Mesenchymal stem cell (in vitro differentiated cells and primary cell): Measurements from ENCODE around the gene VAMP8.

Source experiments
- DNase-seq: peaks from one replicate; pipeline ENCODE4 v3.0.0-alpha.2; 2013
- H2AFZ ChIP-seq: one replicate; pipeline ENCODE4 v1.6.1; 2013; ENCODE audit warnings: low read depth, mild to moderate bottlenecking, control low read depth, inconsistent platforms, low read length, moderate library complexity
- H2AK5ac ChIP-seq: 2 replicates; pipeline ENCODE4 v1.6.1; 2013; ENCODE audit warnings: low read length, moderate library complexity, mild to moderate bottlenecking, inconsistent platforms; ENCODE audit not compliant: severe bottlenecking
- H2BK120ac ChIP-seq: one replicate; pipeline ENCODE4 v1.6.1; 2013; ENCODE audit warnings: low read depth, mild to moderate bottlenecking, inconsistent platforms, low read length, moderate library complexity
- H2BK12ac ChIP-seq, 2 experiments: one replicate each; pipeline ENCODE4 v1.6.1; 2013; ENCODE audit warnings: inconsistent platforms in 2 of 2, low read length in 2 of 2, mild to moderate bottlenecking in 2 of 2, moderate library complexity in 2 of 2, control low read depth in 1 of 2
- H2BK15ac ChIP-seq: one replicate; pipeline ENCODE4 v1.6.1; 2013; ENCODE audit warnings: mild to moderate bottlenecking, low read depth, inconsistent platforms; ENCODE audit not compliant: poor library complexity, severe bottlenecking
- H2BK5ac ChIP-seq: 2 replicates; pipeline ENCODE4 v1.6.1; 2013; ENCODE audit warnings: low read depth, mild to moderate bottlenecking, low read length, control low read depth, inconsistent platforms; ENCODE audit not compliant: poor library complexity, severe bottlenecking
- H3K14ac ChIP-seq, 2 experiments: one replicate each; pipeline ENCODE4 v1.6.1; 2013; ENCODE audit warnings: inconsistent platforms in 2 of 2, low read length in 2 of 2, control low read depth in 1 of 2, mild to moderate bottlenecking in 1 of 2, moderate library complexity in 1 of 2
- H3K18ac ChIP-seq, 2 experiments: one replicate each; pipeline ENCODE4 v1.6.1; 2013; ENCODE audit warnings: inconsistent platforms in 2 of 2, low read length in 2 of 2, control low read depth in 1 of 2, low read depth in 1 of 2, mild to moderate bottlenecking in 1 of 2
- H3K23ac ChIP-seq, 2 experiments: one replicate each; pipeline ENCODE4 v1.6.1; 2013; ENCODE audit warnings: inconsistent platforms in 2 of 2, low read length in 2 of 2, mild to moderate bottlenecking in 2 of 2, moderate library complexity in 2 of 2, control low read depth in 1 of 2
- H3K27ac ChIP-seq: 2 replicates; pipeline ENCODE4 v1.5.1; 2013; ENCODE audit warnings: mild to moderate bottlenecking, moderate library complexity, low read length, control low read depth, inconsistent platforms; ENCODE audit not compliant: poor library complexity, severe bottlenecking
- H3K27me3 ChIP-seq, 2 experiments: 2 replicates each; pipeline versions ENCODE4 v1.6.1 to v1.7.0; 2013; ENCODE audit warnings: low read length in 2 of 2, mild to moderate bottlenecking in 2 of 2, moderate library complexity in 2 of 2, control low read depth in 1 of 2, inconsistent platforms in 1 of 2; ENCODE audit not compliant: control insufficient read depth in 1 of 2, insufficient read depth in 1 of 2
- H3K36me3 ChIP-seq, 2 experiments: 2 replicates each; pipeline versions ENCODE4 v1.6.1 to v1.7.0; 2013; ENCODE audit warnings: low read length in 2 of 2, control low read depth in 1 of 2, inconsistent platforms in 1 of 2, low read depth in 1 of 2, mild to moderate bottlenecking in 1 of 2; ENCODE audit not compliant: insufficient read depth in 2 of 2, control insufficient read depth in 1 of 2
- H3K4ac ChIP-seq, 2 experiments: one replicate each; pipeline ENCODE4 v1.6.1; 2013; ENCODE audit warnings: inconsistent platforms in 2 of 2, low read length in 2 of 2, mild to moderate bottlenecking in 2 of 2, moderate library complexity in 2 of 2, control low read depth in 1 of 2, low read depth in 1 of 2
- H3K4me1 ChIP-seq: 2 replicates; pipeline ENCODE4 v1.6.1; 2013; ENCODE audit warnings: low read depth, low read length, control low read depth; ENCODE audit not compliant: control insufficient read depth, insufficient read depth
- H3K4me2 ChIP-seq: 2 replicates; pipeline ENCODE4 v1.6.1; 2013; ENCODE audit warnings: low read length, mild to moderate bottlenecking, inconsistent platforms; ENCODE audit not compliant: poor library complexity, severe bottlenecking
- H3K4me3 ChIP-seq, 2 experiments: 2 replicates each; pipeline versions ENCODE4 v1.5.1 to v1.7.0; 2013; ENCODE audit warnings: low read length in 2 of 2, mild to moderate bottlenecking in 2 of 2, control low read depth in 1 of 2, low read depth in 1 of 2; ENCODE audit not compliant: insufficient read depth in 1 of 2
- H3K79me1 ChIP-seq: replicated peaks from 2 replicates; pipeline ENCODE4 v1.6.1; 2013; ENCODE audit warnings: mild to moderate bottlenecking, control low read depth, low read length, inconsistent platforms; ENCODE audit not compliant: poor library complexity, severe bottlenecking
- H3K9ac ChIP-seq: 2 replicates; pipeline ENCODE4 v1.7.0; 2013; ENCODE audit warnings: mild to moderate bottlenecking, low read length, moderate library complexity
- H3K9me3 ChIP-seq: 2 replicates; pipeline ENCODE4 v1.7.0; 2013; ENCODE audit warnings: mild to moderate bottlenecking, low read length; ENCODE audit not compliant: control insufficient read depth
- H4K8ac ChIP-seq: one replicate; pipeline ENCODE4 v1.6.1; 2013; ENCODE audit warnings: inconsistent platforms, mild to moderate bottlenecking, low read length, moderate library complexity
- H4K91ac ChIP-seq: one replicate; pipeline ENCODE4 v1.6.1; 2013; ENCODE audit warnings: mild to moderate bottlenecking, low read length, inconsistent platforms
- WGBS: methylation state at CpG from one replicate; pipeline ENCODE4 v1.1.7; 2013; ENCODE audit warnings: mixed read lengths; 5-methylcytosine and 5-hydroxymethylcytosine counted together

The VAMP8 gene

DNA sequence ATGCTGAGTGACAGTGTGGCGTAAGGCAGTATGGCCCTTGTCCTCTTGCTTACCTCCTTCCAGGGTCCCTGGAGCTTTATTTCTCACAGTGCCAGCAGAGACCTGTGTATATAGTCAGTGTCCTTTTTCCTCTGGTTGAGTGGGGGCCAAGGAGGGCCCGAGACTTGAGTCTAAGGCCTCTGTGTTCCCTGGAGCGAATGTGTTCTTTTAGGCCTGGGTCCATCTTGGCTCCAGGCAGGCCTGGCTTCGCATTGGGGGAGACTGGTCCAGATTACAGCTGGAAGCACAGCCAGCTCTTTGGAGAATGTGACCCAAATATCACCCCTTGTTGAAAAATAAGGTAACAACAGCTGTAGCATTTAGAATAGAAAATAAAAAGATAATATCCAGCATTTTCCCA lies 11.8 kb downstream of the VAMP8 start:
- H3K9me3 ChIP-seq = no peaks in the 10 kb centered on the region
- 95% methylated on average over 4 of the region's 4 CpGs for WGBS
- no peaks in the 10 kb centered on the region for H3K27me3 ChIP-seq
- H3K18ac ChIP-seq = no peak overlapping the region
- peak overlapping the region in 1 of 2 experiments; percentile 56 for H2BK12ac ChIP-seq
- H2AK5ac ChIP-seq = peak overlapping the region; percentile 56
- no peak overlapping the region for H3K4me3 ChIP-seq
- no peak overlapping the region for H2BK120ac ChIP-seq
- H2BK5ac ChIP-seq = no peak overlapping the region
- no peak for DNase-seq
- no peak overlapping the region for H4K8ac ChIP-seq
- peak overlapping the region; percentile 15 for H3K27ac ChIP-seq
- no peak overlapping the region for H2BK15ac ChIP-seq
- H2AFZ ChIP-seq = no peak overlapping the region
- H3K9ac ChIP-seq = no peak overlapping the region
- peaks cover 35% of the 10 kb centered on the region for H3K4me1 ChIP-seq
- H3K36me3 ChIP-seq = peaks cover 7 to 13% of the 10 kb centered on the region in 2 experiments
- peaks cover 5% of the 10 kb centered on the region for H3K79me1 ChIP-seq
- H3K14ac ChIP-seq = no peak overlapping the region
- H4K91ac ChIP-seq = no peak overlapping the region
- no peak overlapping the region for H3K4me2 ChIP-seq
- no peak overlapping the region for H3K23ac ChIP-seq
- H3K4ac ChIP-seq = no peak overlapping the region

DNA sequence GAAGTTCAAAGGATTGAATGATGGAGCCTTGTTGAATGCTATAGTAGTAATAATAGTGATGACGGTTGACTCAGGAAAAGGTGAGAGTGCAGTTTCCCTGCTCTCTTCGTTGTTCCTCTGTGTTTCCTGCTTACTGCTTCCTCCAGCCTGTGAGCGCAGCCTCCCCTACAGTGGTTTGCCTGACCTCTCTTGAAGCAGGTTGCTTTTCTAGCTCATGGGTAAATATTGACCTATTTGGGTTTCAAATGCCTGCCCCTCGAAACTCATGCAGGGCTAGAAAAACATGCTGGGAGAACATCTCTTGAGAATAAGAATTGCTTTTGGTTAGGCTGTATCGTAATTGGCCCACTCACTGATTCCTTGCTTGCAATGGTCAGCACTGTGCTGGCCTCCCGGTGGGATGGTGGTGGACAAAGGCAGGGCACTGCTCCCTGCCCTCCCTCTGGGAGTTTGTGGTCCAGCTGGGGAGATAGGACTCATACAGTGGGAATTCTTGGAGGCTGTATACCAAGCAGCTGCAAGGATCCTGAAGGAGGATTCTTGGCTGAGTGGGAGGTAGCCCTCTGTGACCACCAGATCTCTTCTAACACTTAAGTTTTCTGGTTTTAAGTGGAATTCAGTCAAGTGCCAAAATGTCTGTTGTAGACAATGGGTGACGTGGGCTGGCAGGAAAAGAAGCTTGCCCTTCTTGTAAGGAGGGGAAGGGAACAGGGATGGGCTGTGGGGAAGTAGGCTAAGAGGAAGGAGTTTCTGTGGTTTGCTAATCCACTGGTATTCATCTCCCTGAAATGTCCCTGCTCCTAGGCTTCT lies 12.8 kb downstream of the VAMP8 start:
- H3K23ac ChIP-seq = no peak overlapping the region
- WGBS = 52% methylated on average over 7 of the region's 7 CpGs

DNA sequence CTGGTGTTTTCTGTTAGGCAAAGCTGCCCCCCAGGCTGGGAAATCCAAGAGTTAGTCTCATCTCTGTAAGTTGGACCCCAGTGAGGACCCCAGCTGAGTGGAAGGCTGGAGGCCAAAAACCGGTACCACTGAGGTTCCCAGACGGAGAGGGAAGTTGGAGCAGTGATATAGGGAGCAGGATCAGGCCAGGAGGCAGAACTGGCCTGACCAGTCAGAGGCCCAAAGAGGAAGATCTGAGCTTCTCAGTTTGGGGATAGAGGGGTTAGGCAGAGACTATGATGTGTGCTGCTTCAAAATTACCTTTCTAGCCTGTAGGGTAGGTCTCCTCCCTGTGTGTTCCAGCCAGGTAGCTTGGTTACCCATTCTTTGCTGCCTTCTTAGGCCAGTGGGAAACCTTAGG lies 13.6 kb downstream of the VAMP8 start:
- no peak overlapping the region for H3K23ac ChIP-seq
- H3K36me3 ChIP-seq = peaks cover 7 to 9% of the 10 kb centered on the region in 2 experiments
- DNase-seq = no peak
- peak overlapping the region; percentile 62 for H3K27ac ChIP-seq
- H3K4ac ChIP-seq = peak overlapping the region in 1 of 2 experiments; percentile 52
- peak overlapping the region; percentile 68 for H4K8ac ChIP-seq
- no peak overlapping the region for H3K4me2 ChIP-seq
- no peak overlapping the region for H2BK5ac ChIP-seq
- no peaks in the 10 kb centered on the region for H3K9me3 ChIP-seq
- H2BK120ac ChIP-seq = no peak overlapping the region
- peaks cover 9% of the 10 kb centered on the region for H3K79me1 ChIP-seq
- peak overlapping the region; percentile 43 for H2AK5ac ChIP-seq
- H3K18ac ChIP-seq = peak overlapping the region; percentile 57 to 72
- H2AFZ ChIP-seq = no peak overlapping the region
- peak overlapping the region in 1 of 2 experiments; percentile 47 for H3K4me3 ChIP-seq
- 93% methylated on average over 2 of the region's 2 CpGs for WGBS
- H3K9ac ChIP-seq = peak overlapping the region; percentile 67
- H2BK15ac ChIP-seq = no peak overlapping the region
- no peaks in the 10 kb centered on the region for H3K27me3 ChIP-seq
- H3K14ac ChIP-seq = no peak overlapping the region
- peaks cover 27% of the 10 kb centered on the region for H3K4me1 ChIP-seq
- H2BK12ac ChIP-seq = peak overlapping the region; percentile 70 to 72
- H4K91ac ChIP-seq = peak overlapping the region; percentile 40

More for the DNA sequence above, 12.8 kb downstream of the VAMP8 start:
- H3K79me1 ChIP-seq = peaks cover 9% of the 10 kb centered on the region
- H3K36me3 ChIP-seq = peaks cover 7 to 9% of the 10 kb centered on the region in 2 experiments
- peak overlapping the region; percentile 20 to 54 for H3K4ac ChIP-seq
- H3K9me3 ChIP-seq = no peaks in the 10 kb centered on the region
- no peak overlapping the region for H2BK120ac ChIP-seq
- no peak overlapping the region for H2BK15ac ChIP-seq
- no peak overlapping the region for H2AK5ac ChIP-seq
- H3K18ac ChIP-seq = peak overlapping the region; percentile 58 to 80
- peak; percentile 86 for DNase-seq
- H3K14ac ChIP-seq = no peak overlapping the region
- H3K27me3 ChIP-seq = no peaks in the 10 kb centered on the region
- H3K4me2 ChIP-seq = no peak overlapping the region
- peak overlapping the region; percentile 82 for H4K8ac ChIP-seq
- peak overlapping the region; percentile 68 for H4K91ac ChIP-seq
- H2AFZ ChIP-seq = peak overlapping the region; percentile 10
- H3K4me3 ChIP-seq = peak overlapping the region in 1 of 2 experiments; percentile 47
- peak overlapping the region; percentile 67 for H3K9ac ChIP-seq
- H2BK5ac ChIP-seq = no peak overlapping the region
- peak overlapping the region; percentile 62 for H3K27ac ChIP-seq
- H3K4me1 ChIP-seq = peaks cover 31% of the 10 kb centered on the region
- H2BK12ac ChIP-seq = peak overlapping the region; percentile 44 to 45

DNA sequence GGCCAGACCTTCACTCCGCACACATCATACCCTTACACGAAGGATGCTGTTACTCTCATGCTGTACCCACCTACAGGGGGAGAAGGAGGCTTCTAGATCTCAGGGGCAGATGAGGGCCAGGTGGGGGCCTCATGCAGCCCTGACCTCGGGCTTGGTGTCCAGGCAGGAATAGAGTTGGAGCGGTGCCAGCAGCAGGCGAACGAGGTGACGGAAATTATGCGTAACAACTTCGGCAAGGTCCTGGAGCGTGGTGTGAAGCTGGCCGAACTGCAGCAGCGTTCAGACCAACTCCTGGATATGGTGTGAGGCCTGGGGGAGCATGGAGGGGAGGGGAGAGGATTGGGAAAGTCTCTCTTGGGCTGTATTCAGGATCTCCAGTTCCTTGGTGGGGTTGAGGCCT lies 14.2 kb downstream of the VAMP8 start:
- H3K27me3 ChIP-seq = no peaks in the 10 kb centered on the region
- H3K4me1 ChIP-seq = peaks cover 29% of the 10 kb centered on the region
- DNase-seq = no peak
- no peak overlapping the region for H2BK5ac ChIP-seq
- H3K9ac ChIP-seq = no peak overlapping the region
- H4K91ac ChIP-seq = peak overlapping the region; percentile 40
- no peak overlapping the region for H3K14ac ChIP-seq
- H2BK12ac ChIP-seq = peak overlapping the region in 1 of 2 experiments; percentile 72
- 95% methylated on average over 12 of the region's 12 CpGs for WGBS
- H3K4me3 ChIP-seq = no peak overlapping the region
- H4K8ac ChIP-seq = no peak overlapping the region
- peaks cover 10% of the 10 kb centered on the region for H3K79me1 ChIP-seq
- no peak overlapping the region for H3K4ac ChIP-seq
- peaks cover 9 to 10% of the 10 kb centered on the region in 2 experiments for H3K36me3 ChIP-seq
- H2AK5ac ChIP-seq = peak overlapping the region; percentile 21
- no peak overlapping the region for H2BK120ac ChIP-seq
- H3K23ac ChIP-seq = no peak overlapping the region
- H3K27ac ChIP-seq = no peak overlapping the region
- no peak overlapping the region for H2AFZ ChIP-seq
- H2BK15ac ChIP-seq = peak overlapping the region; percentile 61
- no peak overlapping the region for H3K18ac ChIP-seq
- H3K4me2 ChIP-seq = no peak overlapping the region
- H3K9me3 ChIP-seq = no peaks in the 10 kb centered on the region
